Aorta (tissue), 5 donors: Measurements from ENCODE around the gene SLCO2A1. TPM values are rescaled to one million over a fixed set of nuclear protein-coding genes. Genes with fewer than 3 reads are reported as not detected.

ENCODE experiments used
- ATAC-seq: fragments of 200-7000 bp; cut with Tn5 transposase; one replicate; pipeline ENCODE4 v1.9.1; 2022; ENCODE audit warnings: moderate library complexity; ENCODE audit not compliant: low FRiP score
- DNase-seq, 2 donors: peaks; one replicate each; pipeline ENCODE4 v3.0.0-alpha.2; 2020
- H3K27ac ChIP-seq, 2 donors: one replicate each; pipeline ENCODE4 v1.5.1; 2013; ENCODE audit warnings: low read length in 2 of 2, mild to moderate bottlenecking in 2 of 2, moderate library complexity in 2 of 2, control low read depth in 1 of 2, inconsistent platforms in 1 of 2, low read depth in 1 of 2
- H3K27me3 ChIP-seq, 2 donors: one replicate each; pipeline ENCODE4 v1.6.1; 2013; ENCODE audit warnings: control low read depth in 1 of 2, low read length in 1 of 2, mild to moderate bottlenecking in 1 of 2, moderate library complexity in 1 of 2; ENCODE audit not compliant: insufficient read depth in 2 of 2, control insufficient read depth in 1 of 2
- H3K36me3 ChIP-seq, 2 donors: one replicate each; pipeline ENCODE4 v1.6.1; 2013; ENCODE audit warnings: control low read depth in 1 of 2, low read length in 1 of 2, mild to moderate bottlenecking in 1 of 2; ENCODE audit not compliant: insufficient read depth in 2 of 2, control insufficient read depth in 1 of 2
- H3K4me1 ChIP-seq, 2 donors: one replicate each; pipeline ENCODE4 v1.6.1; 2013; ENCODE audit warnings: low read length in 2 of 2, control low read depth in 1 of 2, mild to moderate bottlenecking in 1 of 2, moderate library complexity in 1 of 2; ENCODE audit not compliant: insufficient read depth in 2 of 2, control insufficient read depth in 1 of 2
- H3K4me3 ChIP-seq, 2 donors: one replicate each; pipeline ENCODE4 v1.5.1; 2013; ENCODE audit warnings: low read length in 2 of 2, control low read depth in 1 of 2, mild to moderate bottlenecking in 1 of 2
- H3K9me3 ChIP-seq: one replicate; pipeline ENCODE4 v1.6.1; 2013; ENCODE audit warnings: mild to moderate bottlenecking, low read length; ENCODE audit not compliant: control insufficient read depth
- WGBS, 2 donors: extraction: QIAGEN DNeasy Blood & Tissue Kit; methylation state at CpG; one replicate each; pipeline ENCODE4 v1.1.7; 2013; 5-methylcytosine and 5-hydroxymethylcytosine counted together
- intact Hi-C, 2 donors: fragments of 100-400 bp; cut with DNase I; formaldehyde crosslinking; loops; one replicate each; pipeline versions ENCODE4 v1.14.2 to v1.15.0; 2022
- long read RNA-seq, 2 donors: library from polyadenylated mRNA; unstranded; transcript quantifications; one replicate each; pipeline ENCODE4 v2.0.0, GENCODE V29; 2020 to 2021
- polyA plus RNA-seq, 2 donors: library from polyadenylated mRNA; stranded (reverse); fragments of 200-250 nt; gene quantifications; one replicate each; pipeline ENCODE4 v1.2.3, GENCODE V29; 2013
- total RNA-seq, 2 donors: library from RNA; stranded (reverse); fragmentation: NEBNext Ultra II Directional; extraction: Animal tissue kit (Norgen Biotek cat#: 25700); gene quantifications; one replicate each; pipeline ENCODE4 v1.2.1, GENCODE V29; 2021
- donor health status: healthy with polysubstance abuse.
- donor health status: Bipolar disorder and iron deficiency.
- donor health status: DM: no; HTN: no; CAD: no.
- donor health status: DM: no; HTN: no; CAD: no.
- donor health status: DM: yes; HTN: yes; CAD: no.

The SLCO2A1 gene
- total RNA-seq (100 to 1,000 TPM in 1 of 2 donors, 10 to 100 TPM in 1; 96.8 to 101 TPM), polyA plus RNA-seq (1 to 10 TPM in 1 of 2 donors, under 1 TPM in 1; 0.25 to 2.8 TPM)
- long read RNA-seq, donor 1, full-length matches to known transcripts = 13 of 217 reads
- long read RNA-seq, donor 1, partial matches to known transcripts = 45 of 217 reads
- long read RNA-seq, donor 1, other reads (novel, unspliced or antisense) = 159 of 217 reads
- long read RNA-seq, donor 2, full-length matches to known transcripts = 5 of 112 reads
- long read RNA-seq, donor 2, partial matches to known transcripts = 32 of 112 reads
- long read RNA-seq, donor 2, other reads (novel, unspliced or antisense) = 75 of 112 reads

DNA sequence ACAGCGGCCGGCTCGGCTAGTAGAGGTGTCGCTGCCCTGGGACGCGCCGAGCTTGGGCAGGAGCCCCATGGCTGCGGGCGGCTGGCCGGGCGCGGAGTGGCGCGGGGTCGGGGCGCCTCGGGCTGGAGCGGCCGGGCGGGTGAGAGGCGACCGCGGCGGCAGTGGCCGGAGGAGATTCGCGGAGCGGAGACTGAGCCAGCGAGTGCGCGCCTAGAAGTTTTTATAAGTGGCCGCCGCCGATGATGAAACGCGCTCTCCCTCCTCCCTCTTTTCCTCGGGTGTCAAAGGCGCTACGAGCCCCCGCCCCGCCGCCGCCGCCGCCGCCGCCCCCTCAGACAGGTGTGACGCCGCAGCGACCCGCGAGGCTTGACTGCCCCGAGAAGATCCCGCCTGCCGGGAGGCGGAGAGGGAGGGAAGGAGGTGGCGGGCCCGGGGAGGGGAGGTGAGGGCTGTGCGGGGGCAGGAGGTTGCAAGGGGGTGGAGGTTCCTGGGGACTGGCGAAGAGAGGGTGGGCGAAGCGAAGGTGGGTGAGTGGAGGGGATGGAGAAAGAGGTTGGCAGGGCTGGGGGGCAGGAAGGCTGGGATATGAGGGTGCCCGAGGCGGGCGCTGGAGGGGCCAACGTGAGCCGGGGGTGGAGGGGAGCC is at the start of gene SLCO2A1:
Gene SLCO2A1, minus strand, starts transcription at position 192 of the 645 bp plus-strand sequence. Its CDS starts 123 bp downstream, at position 69.
- DNase-seq = peak in 1 of 2 donors; percentile 85
- H3K9me3 ChIP-seq = no peaks in the 10 kb centered on the region
- no peaks in the 10 kb centered on the region for H3K36me3 ChIP-seq
- no peak within 1 kb of the TSS for H3K27ac ChIP-seq
- H3K4me3 ChIP-seq = peak within 1 kb of the TSS; percentile 42 to 56
- WGBS, 2 donors = 1 to 2% methylated on average over 47 to 67 of the region's 67 CpGs
- peak; percentile 58 for ATAC-seq
- H3K27me3 ChIP-seq = no peaks in the 10 kb centered on the region
- no peaks in the 10 kb centered on the region for H3K4me1 ChIP-seq
- intact Hi-C loops = no loop called here

DNA sequence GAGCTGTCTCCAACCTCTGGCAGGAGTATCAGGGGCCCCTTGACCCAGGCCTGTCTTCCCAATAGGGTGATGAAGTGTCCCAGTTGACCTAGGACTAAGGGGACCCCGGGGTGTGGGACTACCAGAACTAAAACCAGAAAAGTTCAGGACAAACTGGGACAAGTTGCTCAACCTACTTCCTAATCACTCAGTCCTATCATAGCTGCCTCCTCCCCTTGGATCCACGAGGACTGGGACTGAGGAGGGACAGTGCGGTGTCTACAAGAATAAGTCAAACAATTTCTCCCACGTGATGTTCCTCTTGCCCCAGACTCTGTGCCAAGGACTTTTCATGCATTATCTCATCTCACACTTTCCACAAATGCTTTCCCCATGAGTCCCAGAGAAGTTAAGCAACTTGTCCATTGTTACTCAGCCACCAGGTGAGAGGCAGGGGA is 49.4 kb upstream of the SLCO2A1 start:
- 78 to 83% methylated on average over 4 of the region's 4 CpGs for WGBS, 2 donors
- intact Hi-C loops = no loop called here
- DNase-seq (peak in 1 of 2 donors; percentile 21), ATAC-seq (peak; percentile 45)
- no peaks in the 10 kb centered on the region for H3K27me3 ChIP-seq
- H3K27ac ChIP-seq = no peak overlapping the region
- H3K4me1 ChIP-seq = no peaks in the 10 kb centered on the region
- H3K36me3 ChIP-seq = no peaks in the 10 kb centered on the region
- no peaks in the 10 kb centered on the region for H3K9me3 ChIP-seq
- no peak overlapping the region for H3K4me3 ChIP-seq

- Histone ChIP-seq H3K27me3 (no peaks in the 10 kb centered on the region), H3K9me3 (no peaks in the 10 kb centered on the region), H3K36me3 (no peaks in the 10 kb centered on the region), H3K27ac (no peak overlapping the region), H3K4me3 (no peak overlapping the region), H3K4me1 (no peaks in the 10 kb centered on the region)
- intact Hi-C loops = no loop called here
- WGBS, 2 donors = 87 to 89% methylated on average over 8 of the region's 8 CpGs
- peak; percentile 35 for ATAC-seq
- DNase-seq = peak in 1 of 2 donors; percentile 28
Observed at GRCh38 chr3:134078169-134078831, 48.6 kb upstream of the SLCO2A1 start.

DNA sequence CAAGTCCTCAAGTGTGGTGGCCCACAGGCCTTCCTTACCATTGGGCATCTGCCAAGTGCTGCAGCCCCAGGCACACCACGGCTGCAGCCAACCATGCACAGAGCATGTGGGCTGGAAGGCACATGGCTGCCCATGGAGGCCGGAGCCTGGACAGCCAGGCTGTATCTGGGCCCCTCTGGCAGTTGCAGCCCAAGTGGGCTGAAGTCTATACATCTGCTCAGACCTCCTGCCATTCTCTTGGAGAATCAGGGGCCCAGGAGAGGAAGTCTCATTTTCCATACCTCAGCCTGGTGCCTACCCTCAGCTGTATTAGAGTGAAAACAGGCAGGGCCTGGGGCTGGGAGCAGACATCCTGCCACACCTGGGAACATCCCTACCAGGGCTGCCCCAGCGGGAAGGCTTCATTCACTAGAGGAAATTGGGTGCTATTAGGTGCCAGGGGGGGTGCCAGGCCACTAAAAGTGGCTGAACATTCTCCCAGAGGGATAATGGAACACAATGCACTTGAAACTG is 48.0 kb upstream of the SLCO2A1 start:
- Histone ChIP-seq H3K27me3 (no peaks in the 10 kb centered on the region), H3K9me3 (no peaks in the 10 kb centered on the region), H3K4me1 (no peaks in the 10 kb centered on the region), H3K4me3 (no peak overlapping the region), H3K36me3 (no peaks in the 10 kb centered on the region), H3K27ac (no peak overlapping the region)
- WGBS, 2 donors = 81 to 85% methylated on average over 3 of the region's 3 CpGs
- intact Hi-C loops = no loop called here
- peak in 1 of 2 donors; percentile 52 for DNase-seq
- no peak for ATAC-seq

DNA sequence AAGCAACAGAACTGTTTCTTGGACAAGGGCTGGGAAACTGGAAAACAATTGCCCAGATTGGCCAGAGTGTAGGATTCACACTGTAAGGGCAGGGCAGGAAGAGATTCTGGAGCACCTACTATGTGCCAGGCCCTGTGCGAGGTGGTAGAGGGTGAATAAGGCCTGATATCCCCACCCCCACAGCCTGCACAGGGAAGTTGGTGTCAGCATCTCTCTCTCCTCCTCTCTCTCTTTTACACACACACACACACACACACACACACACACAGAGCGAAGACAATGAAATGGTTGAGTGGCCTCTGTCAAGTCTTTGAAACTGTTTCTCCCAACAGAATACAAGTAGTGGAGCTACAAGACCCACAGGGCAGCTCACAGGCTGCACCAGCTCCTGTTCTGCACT is 47.1 kb upstream of the SLCO2A1 start:
- no peaks in the 10 kb centered on the region for H3K27me3 ChIP-seq
- no peak overlapping the region for H3K4me3 ChIP-seq
- 91 to 99% methylated on average over 2 of the region's 2 CpGs for WGBS, 2 donors
- intact Hi-C loops = no loop called here
- no peaks in the 10 kb centered on the region for H3K36me3 ChIP-seq
- no peaks in the 10 kb centered on the region for H3K9me3 ChIP-seq
- DNase-seq (peak in 1 of 2 donors; percentile 11), ATAC-seq (no peak)
- no peaks in the 10 kb centered on the region for H3K4me1 ChIP-seq
- H3K27ac ChIP-seq = no peak overlapping the region

GRCh38 chr3:134075846-134076245 is 46.1 kb upstream of the SLCO2A1 start:
- WGBS, 2 donors = 84 to 89% methylated on average over 6 of the region's 6 CpGs
- Histone ChIP-seq H3K4me1 (no peaks in the 10 kb centered on the region), H3K27ac (no peak overlapping the region), H3K36me3 (no peaks in the 10 kb centered on the region), H3K27me3 (no peaks in the 10 kb centered on the region), H3K9me3 (no peaks in the 10 kb centered on the region), H3K4me3 (no peak overlapping the region)
- intact Hi-C loops = no loop called here
- ATAC-seq (no peak), DNase-seq (peak in 1 of 2 donors; percentile 7)

DNA sequence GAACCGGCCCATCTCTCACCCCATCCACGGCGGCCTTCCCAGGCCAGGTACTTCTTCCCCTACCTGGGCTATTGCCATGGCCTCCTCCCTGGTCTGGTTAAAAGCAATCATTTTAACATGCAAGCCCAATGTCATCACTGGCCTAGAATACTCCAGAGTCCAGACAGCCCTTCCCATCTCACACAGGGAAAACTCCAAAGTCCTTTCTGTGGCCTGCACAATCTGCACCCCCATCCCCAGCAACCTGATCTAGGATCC is 45.8 kb upstream of the SLCO2A1 start:
- Histone ChIP-seq H3K4me1 (no peaks in the 10 kb centered on the region), H3K4me3 (no peak overlapping the region), H3K27ac (no peak overlapping the region), H3K36me3 (no peaks in the 10 kb centered on the region), H3K9me3 (no peaks in the 10 kb centered on the region), H3K27me3 (no peaks in the 10 kb centered on the region)
- DNase-seq (no peak), ATAC-seq (no peak)
- intact Hi-C loops = no loop called here
- WGBS, 2 donors = 97 to 100% methylated on average over 3 of the region's 3 CpGs

DNA sequence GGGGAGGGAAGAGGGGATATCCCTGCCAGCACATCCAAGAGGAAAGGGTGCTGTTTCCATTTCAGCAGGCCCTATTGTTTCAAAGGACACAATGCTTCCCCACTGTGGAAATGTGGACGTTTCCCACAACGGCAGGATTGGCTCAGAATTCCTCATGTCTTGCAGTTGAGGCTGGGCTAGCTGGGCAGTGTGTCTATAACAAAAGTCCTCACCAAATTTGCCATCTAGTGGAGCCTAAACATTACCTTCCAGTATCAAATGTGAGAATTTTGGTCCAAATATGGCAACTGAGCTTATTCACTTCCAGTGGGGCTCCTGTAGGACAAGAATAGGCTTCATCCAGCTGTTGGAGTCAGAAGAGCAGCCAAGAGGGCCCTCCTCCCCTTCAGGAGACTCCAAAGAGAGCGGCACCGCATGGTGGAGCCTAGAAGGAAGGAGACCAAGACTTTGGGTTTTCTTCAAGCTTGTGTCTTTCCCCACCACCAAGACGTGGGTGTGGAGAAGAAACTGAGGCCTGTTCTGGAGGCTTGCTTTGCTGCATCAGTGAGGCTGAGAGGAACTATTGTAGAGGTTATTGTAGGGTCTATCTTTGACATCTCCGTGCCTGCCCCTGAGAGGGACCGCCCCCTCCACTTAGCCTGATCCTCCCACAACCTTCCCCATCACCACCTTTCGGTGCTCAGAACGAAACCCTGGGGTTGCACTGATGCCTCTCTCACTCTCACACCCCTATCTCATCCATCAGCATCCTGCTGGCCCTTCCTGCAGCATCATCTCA is 45.3 kb upstream of the SLCO2A1 start:
- DNase-seq (peak in 1 of 2 donors; percentile 41), ATAC-seq (no peak)
- intact Hi-C loops = no loop called here
- Histone ChIP-seq H3K4me3 (no peak overlapping the region), H3K36me3 (no peaks in the 10 kb centered on the region), H3K9me3 (no peaks in the 10 kb centered on the region), H3K27ac (no peak overlapping the region), H3K4me1 (no peaks in the 10 kb centered on the region), H3K27me3 (no peaks in the 10 kb centered on the region)
- 85 to 93% methylated on average over 9 of the region's 9 CpGs for WGBS, 2 donors
